GM19023 (cell line): ENCODE data around the gene MIB2.
A peak's percentile ranks its signal among the peaks of the same experiment; 100 is the strongest.

Source experiments
- ATAC-seq: cut with Tn5 transposase; IDR thresholded peaks from one replicate; pipeline ENCODE4 v1.9.1; 2021; ENCODE audit warnings: mild to moderate bottlenecking, moderate library complexity; ENCODE audit not compliant: unreplicated experiment

The MIB2 gene

DNA sequence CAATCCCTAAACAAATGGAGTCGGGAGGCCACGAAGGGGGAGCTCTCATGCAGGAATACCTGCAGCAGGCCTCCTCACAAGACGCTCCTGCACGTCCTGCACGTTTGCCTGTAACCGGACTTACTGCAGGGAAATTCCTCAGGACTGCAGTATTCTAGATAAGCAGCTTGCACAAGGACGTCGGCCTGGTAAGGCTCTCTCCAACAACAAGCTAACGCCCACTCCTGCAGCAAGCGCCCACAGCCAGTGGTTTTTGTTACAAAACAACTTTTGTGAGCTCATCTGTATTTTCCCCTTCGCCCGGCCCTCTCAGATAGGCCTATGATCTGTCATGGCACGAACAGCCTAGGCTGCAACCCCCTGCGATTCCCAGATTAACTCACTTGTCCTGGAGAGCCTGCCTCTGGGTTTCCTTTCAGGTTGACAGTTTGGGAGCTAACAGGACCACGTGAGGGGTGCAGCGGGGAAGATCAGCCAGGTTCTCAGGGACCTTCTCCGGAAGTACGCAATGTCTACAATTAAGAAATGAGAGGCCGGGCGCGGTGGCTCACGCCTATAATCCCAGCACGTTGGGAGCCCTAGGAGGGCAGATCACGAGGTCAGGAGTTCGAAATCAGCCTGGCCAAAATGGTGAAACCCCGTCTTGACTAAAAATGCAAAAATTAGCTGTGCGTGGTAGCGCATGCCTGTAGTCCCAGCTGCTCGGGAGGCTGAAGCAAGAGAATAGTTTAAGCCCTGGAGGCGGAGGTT lies 921 bp upstream of the MIB2 start:
- ATAC-seq, result no peak

DNA sequence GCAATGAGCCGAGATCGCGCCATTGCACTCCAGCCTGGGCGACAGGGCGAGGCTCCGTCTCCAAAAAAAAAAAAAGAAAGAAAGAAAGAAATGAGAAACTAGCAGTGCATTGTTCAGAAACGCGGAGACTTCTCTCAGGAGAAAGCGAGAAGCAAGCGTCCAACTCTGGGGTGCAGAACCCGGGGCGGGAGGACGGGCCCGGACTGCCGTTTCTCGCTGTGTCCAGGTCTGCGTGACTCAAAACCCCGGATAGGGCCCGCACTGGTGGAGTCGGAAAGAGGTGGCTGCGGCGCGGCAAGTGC lies 395 bp upstream of the MIB2 start:
- ATAC-seq, result no peak

DNA sequence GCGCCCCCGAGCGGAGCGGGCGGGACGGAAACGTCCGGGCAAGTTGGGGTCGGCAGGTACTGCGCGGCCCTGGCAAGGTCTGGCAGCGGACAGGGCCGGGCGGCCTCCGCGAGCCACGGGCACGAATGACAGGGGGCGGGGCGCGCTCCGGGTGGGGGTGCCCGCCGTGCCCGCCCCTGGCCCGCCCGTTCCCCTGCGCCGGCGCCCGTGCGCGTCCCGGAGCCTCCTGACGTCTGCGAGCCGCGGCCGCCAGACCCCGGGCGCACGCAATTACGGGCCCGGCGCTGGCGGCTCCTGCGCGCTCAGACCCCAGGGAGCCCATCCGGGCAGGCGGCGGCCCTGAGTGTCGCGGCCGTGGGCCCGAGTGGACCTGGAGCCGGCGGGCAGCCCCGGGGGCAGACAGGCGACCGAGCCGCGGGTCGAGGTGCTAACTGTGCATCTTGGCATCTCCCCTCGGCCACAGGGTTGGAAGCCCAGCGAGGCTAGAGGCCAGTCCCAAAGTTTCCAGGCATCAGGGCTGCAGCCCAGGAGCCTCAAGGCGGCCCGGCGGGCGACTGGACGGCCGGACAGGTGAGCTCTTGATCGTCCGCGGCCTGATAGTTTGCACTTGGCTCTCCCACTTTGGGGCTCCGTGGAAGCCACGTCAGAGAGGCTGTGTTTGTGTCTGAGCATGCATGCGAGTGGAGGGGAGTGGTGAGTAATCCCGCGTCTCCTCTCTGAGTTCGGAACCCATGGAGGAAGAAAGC lies 918 bp downstream of the MIB2 start:
- ATAC-seq, result peak; percentile 4

DNA sequence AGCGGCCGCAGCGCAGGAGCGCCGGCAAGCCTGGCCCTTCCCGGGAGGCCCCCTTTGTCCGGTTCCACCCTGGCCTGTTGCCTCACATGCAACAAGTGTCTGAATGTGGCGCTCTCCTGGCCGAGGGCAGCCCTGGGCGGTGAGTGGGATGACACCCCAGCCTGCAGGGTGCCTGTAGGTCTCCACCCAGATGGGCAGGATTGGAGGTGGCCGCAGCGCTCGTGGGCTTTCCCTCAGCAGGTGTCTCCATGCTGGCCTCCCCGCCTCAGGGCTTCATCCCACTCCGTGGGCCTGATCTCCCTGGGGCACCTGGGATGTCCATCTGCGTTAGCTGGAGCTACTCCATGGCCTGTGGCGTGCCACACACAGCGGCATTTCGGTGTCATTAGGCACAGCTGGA lies 1.5 kb downstream of the MIB2 start:
- ATAC-seq, result no peak

DNA sequence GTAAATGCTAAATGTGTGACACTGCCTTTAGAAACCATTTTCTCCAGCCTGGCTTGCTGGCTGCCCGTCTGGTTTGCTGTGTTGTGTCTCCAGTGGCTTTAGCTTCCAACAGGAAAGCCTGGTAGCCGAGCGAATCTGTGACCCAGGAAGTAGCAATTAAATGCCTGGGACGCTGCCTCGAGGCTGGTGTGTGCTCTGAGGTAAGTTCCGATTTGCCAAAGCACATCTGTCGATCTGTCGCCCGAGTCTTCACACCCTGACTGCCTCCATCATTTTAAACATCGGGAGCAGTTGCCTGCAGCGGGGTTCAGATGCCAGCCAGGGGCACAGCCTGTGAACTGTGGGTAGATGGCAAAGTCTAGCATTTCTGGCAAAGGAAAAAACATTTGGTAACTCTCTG lies 2.2 kb downstream of the MIB2 start:
- ATAC-seq, result no peak

DNA sequence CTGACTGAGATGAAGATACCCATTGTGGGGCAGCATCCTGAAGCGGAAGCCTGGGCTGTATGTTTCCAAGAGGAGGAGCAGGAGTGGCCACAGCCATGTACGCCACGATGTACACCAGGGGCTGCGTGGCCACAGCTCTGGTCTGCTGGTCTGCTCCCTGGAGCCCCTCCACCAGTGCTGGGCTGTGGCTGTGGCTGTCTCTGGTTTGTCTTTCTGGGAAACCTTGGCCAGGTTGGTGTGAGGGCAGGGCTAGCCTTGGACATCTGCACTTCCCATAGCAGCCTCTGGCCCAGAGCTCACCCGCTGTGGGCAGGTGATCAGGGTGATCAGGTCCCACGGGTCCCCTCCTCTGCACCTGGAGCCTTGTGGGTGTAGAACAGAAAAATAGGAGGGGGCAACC lies 2.6 kb downstream of the MIB2 start:
- ATAC-seq, result no peak

DNA sequence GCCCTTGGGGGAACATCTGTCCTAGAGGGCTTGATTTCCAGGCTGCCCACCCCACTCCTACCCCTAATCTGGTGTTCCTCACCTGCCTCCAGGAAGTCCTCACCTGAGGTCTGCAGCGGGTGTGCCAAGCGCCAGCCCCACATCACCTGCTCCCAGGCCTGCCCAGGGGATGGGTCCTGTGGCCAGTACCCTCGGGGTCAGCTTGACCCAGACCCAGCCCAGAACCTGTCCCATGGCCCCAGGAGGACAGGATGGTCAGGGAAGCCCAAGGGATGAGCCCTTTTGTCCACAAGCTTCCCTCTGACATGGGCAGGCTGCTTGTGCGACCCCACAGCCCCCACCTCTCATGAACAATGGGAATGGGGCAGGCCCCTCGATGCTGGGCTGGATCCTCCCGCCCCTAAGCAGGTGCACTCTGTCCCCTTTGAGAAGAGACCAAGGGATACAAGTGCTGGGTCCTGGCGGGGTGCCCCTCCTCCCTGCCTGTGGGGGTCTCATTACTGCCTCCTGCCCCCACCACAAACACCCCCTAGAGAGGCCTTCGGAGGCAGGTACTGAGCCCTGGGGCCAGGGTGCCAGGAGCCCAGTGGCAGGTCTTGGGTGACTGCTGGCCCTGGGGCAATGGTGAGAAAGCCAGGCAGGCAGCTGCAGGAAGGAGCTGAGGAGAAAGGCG lies 3.2 kb downstream of the MIB2 start:
- ATAC-seq, result no peak

DNA sequence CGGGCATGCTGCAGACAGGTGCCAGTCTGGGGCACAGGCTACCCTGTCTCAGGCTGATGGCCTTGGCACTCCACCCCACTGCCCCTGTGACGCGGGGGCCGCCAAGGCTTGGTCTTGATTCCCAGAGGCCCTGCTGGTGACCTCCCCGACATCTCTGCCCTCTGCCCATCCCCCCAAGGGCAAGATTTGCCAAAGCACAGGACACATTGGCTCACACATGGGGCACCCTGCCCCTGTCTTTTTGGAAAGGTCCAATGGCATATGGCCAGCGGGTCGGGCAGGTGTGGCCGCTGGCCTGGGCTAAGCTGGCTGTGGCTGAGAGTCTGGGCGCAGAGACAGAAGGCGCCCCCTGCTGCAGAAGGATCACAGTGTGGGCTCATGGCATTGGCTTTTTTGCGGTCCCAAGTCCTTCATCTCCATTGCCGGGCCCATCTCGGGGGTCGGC lies 4.6 kb downstream of the MIB2 start:
- no peak for ATAC-seq

DNA sequence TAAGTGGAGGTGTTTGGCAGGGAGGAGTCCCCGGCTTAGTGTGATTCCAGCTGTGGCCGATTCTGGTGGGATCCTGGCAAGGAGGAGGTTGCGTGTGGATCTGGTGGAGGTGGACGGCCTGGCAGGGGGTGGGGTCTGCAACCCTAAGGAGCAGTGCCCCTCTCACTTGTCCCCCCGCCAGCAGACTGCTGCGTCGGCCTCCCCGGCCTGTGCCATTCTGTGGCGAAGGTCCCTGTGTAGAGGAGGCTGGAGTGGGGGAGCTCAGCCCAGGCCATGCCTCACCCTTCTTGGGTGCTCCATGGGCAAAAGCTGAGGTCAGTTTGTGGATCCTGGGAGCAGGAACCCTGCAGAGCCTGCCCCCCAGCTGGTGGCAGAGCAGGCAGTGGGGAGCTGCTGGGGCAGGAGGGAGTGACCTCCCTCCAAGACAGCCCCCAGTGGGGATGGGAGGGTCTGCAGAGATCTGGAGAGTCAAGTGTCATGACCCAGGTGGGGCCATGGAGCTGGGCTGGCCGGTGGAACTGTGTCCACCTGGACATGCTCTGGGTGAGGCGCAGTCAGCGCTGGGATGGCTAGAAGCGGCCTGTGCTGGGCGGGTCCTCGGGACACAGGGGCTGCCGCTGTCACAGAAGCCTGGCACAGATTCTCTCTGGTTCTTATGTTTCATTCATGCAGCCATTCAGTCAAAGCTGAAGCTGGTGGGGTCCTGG lies 5.3 kb downstream of the MIB2 start:
- no peak for ATAC-seq

DNA sequence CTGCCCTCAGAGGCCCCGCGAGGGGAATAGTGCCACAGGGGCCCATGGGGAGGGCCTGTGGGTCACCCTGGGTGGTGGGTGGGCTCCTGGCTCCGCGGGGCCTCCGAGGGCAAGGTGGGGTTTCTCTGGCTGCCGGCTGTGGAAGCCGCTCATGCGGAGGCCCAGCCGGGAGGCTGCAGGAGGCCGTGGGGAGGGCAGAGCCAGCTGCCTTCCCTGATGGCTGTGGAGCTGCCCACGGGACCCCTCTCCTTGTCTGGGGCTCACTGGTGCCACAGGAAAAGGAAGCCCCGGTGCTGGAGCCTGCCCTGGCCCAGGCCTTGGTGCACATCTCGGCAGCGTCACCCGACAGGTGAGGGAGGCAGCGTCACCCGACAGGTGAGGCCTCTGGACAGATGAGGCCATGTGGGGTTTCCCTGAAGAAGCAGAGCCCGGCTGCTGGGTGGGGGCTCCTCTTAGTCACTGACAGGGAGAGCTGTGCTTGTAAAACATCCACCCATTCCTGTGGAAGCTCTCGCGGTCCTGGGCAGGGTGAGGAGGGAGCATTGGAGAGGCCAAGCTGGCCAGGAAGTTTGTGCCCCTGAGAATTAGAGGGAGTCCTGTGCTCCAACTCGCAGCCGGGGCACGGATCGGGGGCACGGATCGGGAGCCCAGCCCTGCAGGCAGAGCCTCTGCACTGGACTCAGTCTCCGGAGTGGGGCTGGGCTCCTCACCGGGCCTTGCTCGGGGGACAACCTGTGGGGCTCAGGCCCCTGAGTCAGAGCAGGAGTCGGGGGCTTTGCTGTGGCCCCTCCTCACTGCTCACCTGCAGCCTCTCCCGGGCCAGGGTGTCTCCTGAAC lies 6.1 kb downstream of the MIB2 start:
- ATAC-seq, result no peak

DNA sequence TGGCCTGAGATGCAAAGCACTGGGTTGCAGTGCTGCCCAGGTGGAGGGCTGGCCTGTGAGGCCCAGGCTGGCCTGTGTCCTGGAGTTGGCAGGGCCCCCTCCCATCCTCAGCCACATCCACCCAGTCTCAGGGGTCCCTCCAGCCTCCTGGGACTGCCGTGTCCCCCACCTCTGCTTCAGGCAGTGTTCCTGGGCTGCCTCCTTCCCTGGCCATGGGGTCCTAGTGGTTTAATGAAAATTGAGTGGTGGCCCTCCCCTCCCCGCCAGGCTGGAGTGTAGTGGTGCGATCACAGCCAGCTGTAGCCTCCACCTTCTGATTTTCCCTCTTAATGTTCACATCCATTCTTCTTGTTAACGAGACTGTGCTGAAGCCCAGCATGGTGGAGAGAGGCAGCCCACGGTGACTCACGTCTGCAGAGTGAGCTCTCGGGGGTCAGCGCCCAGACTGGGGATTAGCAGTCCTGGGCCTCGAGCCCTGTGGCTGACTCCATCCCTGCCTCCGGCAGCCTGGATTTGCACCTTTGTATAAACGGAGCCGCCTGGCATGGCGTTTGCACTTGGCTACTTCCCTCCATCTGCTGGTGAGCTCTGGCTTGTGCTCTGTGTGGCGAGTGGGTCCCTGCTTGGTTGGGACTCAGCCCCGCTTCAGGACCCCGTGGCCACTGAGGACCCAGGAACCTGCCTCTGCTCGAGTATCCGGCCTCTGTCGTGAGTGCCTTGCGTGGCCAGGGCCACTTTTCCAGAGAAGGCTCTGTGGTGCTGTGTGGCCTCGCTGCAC lies 6.9 kb downstream of the MIB2 start:
- ATAC-seq, result no peak

DNA sequence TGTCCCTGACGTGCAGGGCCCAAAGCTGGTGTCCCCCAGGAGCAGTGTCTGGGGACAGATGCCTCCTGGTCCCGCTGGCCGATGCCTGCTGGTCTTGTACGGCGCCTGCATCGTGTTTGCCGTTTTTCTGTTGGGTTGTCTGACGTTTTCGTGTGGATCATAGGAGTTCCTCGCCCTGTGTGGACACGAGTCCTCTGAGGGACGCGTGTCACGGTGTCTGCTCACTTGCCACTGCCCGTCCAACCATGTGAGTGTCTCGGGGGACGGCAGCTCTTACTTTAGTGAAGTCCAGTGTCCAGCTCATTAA lies 7.4 kb downstream of the MIB2 start:
- no peak for ATAC-seq

DNA sequence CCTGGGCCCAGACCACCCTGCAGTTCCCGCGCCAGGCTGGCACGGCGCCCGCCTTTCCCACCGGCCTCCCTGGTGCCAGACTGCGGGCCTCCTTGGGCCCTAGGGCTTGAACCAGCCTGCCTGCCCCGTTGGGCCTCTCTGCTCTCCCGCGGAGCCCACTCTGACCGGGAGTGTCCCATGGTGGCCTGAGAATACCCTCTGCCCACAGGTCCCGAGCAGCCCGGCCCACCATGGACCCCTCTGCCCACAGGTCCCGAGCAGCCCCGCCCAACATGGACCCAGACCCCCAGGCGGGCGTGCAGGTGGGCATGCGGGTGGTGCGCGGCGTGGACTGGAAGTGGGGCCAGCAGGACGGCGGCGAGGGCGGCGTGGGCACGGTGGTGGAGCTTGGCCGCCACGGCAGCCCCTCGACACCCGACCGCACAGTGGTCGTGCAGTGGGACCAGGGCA lies 7.9 kb downstream of the MIB2 start:
- ATAC-seq, result no peak

DNA sequence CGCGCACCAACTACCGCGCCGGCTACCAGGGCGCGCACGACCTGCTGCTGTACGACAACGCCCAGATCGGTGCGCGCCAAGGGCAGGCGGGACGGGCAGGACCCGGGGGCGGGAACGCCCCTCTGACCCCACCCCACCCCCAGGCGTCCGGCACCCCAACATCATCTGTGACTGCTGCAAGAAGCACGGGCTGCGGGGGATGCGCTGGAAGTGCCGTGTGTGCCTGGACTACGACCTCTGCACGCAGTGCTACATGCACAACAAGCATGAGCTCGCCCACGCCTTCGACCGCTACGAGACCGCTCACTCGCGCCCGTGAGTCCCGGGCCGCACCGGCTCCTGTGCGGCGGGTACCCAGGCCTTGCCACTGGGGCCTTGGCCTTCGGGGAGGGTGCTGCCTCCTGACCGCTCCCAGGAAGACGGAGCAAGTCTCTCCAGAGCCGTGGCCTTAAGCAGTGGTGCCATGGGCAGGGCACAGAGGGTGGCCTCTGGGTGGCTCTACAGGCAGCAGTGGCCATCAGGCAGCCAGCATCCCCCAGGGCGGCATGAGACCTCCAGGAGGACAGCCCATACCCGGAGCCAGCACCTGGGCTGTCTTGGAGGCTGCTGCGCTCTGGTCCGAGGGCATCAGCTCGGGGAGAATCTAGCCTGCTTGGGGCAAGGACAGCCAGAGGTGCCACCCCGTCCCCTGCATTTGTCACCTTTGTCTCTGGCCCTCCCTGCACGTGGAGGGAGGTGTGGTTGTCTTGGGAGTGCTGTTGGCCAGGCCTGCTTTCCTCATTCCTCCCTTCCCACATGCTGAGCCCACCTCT lies 8.5 kb downstream of the MIB2 start:
- no peak for ATAC-seq

DNA sequence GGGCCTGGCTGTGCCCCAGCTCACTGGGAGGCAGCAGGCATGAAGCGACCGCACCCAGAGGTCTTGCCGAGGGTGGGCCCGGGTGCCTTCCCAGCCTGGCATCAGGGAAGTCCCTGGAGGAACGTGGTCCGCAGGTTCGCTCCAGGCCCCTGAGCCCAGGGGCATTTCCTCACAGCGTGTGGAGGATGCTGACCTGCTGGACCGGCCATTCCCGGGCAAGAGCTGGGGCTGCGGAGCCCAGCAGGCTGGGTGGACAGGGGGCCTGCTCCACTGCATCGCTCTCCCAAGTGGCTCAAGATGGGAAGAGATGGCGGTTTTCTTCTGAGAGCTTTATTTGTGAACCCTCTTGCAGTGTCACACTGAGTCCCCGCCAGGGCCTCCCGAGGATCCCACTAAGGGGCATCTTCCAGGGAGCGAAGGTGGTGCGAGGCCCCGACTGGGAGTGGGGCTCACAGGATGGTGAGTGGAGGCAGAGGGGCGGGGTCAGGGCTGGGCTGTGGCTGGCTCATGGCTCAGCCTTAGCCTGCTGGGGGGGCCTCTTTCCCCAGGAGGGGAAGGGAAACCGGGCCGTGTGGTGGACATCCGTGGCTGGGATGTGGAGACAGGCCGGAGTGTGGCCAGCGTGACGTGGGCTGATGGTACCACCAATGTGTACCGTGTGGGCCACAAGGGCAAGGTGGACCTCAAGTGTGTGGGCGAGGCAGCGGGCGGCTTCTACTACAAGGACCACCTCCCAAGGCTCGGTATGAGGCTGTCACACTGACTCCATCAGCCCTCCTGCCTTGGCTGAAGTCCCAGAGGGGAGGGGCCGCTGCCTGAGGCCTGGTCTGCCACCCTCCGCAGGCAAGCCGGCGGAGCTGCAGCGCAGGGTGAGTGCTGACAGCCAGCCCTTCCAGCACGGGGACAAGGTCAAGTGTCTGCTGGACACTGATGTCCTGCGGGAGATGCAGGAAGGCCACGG lies 9.4 kb downstream of the MIB2 start:
- no peak for ATAC-seq

DNA sequence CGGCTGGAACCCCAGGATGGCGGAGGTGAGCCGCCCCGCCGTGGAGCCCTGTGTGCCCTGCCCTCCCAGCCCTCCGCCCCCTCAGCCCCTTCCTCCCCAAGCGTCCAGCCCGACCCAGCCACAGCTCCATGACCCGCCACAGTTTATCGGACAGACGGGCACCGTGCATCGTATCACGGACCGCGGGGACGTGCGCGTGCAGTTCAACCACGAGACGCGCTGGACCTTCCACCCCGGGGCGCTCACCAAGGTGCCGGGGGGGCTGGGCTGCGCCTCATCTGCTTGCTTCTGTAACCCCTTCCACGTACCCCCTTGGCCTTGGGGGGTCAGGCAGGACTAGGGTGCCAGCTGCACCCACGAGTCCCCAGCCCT lies 10.1 kb downstream of the MIB2 start:
- no peak for ATAC-seq

DNA sequence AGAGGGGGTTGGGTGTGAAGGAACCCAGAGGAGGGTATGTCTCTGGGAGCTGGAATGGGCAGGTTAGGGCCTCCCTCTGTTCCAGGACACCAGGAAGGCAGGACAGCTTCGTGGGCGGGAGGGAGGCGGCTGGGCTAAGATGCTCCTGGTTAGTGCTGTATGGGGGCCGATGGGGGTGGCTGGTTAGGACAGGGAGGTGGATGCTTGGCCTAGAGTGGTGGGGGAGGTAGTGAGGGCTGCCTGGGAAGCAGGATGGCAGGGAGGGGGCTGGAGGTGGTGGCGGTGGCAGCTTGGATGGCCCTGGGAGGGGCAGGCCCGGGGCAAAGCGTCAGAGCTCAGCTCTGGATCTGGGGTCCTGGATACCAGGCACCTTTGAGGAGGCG lies 10.5 kb downstream of the MIB2 start:
- ATAC-seq, result no peak
